H9 (cell line): ENCODE results near the gene ANK3. TPM values are rescaled to one million over a fixed set of nuclear protein-coding genes. Genes with fewer than 3 reads are reported as not detected.

Source experiments
- DNase-seq: peaks from one replicate; pipeline ENCODE4 v3.0.0-alpha.2; 2017
- H2AFZ ChIP-seq: one replicate; pipeline ENCODE4 v1.6.1; 2013; ENCODE audit warnings: mild to moderate bottlenecking, low read length, control low read depth, moderate library complexity
- H2AK5ac ChIP-seq: 2 replicates; pipeline ENCODE4 v1.6.1; 2013; ENCODE audit warnings: low read length, control low read depth, mixed read lengths; ENCODE audit not compliant: insufficient read length
- H2BK120ac ChIP-seq: one replicate; pipeline ENCODE4 v1.6.1; 2013; ENCODE audit warnings: low read depth, mild to moderate bottlenecking, low read length, control low read depth, inconsistent platforms; ENCODE audit not compliant: poor library complexity, severe bottlenecking
- H2BK12ac ChIP-seq: 2 replicates; pipeline ENCODE4 v1.6.1; 2013; ENCODE audit warnings: low read length, control low read depth, mixed read lengths, low read depth; ENCODE audit not compliant: insufficient read length
- H2BK15ac ChIP-seq: 2 replicates; pipeline ENCODE4 v1.6.1; 2013; ENCODE audit warnings: low read depth, low read length, control low read depth
- H2BK20ac ChIP-seq: one replicate; pipeline ENCODE4 v1.6.1; 2013; ENCODE audit warnings: low read depth, mild to moderate bottlenecking, low read length, control low read depth, inconsistent platforms; ENCODE audit not compliant: poor library complexity, severe bottlenecking
- H2BK5ac ChIP-seq: 2 replicates; pipeline ENCODE4 v1.6.1; 2013; ENCODE audit warnings: low read length, control low read depth, mixed read lengths; ENCODE audit not compliant: insufficient read length
- H3K14ac ChIP-seq: 2 replicates; pipeline ENCODE4 v1.6.1; 2013; ENCODE audit warnings: low read length, control low read depth; ENCODE audit not compliant: insufficient read depth
- H3K18ac ChIP-seq: 2 replicates; pipeline ENCODE4 v1.6.1; 2013; ENCODE audit warnings: low read depth, mild to moderate bottlenecking, mixed read lengths, low read length, control low read depth; ENCODE audit not compliant: insufficient read length
- H3K23ac ChIP-seq: 2 replicates; pipeline ENCODE4 v1.6.1; 2013; ENCODE audit warnings: low read length, control low read depth, mixed read lengths, low read depth; ENCODE audit not compliant: insufficient read length
- H3K23me2 ChIP-seq: 2 replicates; pipeline ENCODE4 v1.6.1; 2013; ENCODE audit warnings: low read depth, mild to moderate bottlenecking, mixed read lengths, low read length, control low read depth; ENCODE audit not compliant: insufficient read length, poor library complexity, severe bottlenecking
- H3K27ac ChIP-seq: 2 replicates; pipeline ENCODE4 v1.5.1; 2013; ENCODE audit warnings: low read length, control low read depth, mixed read lengths, low read depth; ENCODE audit not compliant: insufficient read length
- H3K27me3 ChIP-seq: 2 replicates; pipeline ENCODE4 v1.6.1; 2013; ENCODE audit warnings: low read length, control low read depth, inconsistent platforms; ENCODE audit not compliant: insufficient read depth
- H3K4ac ChIP-seq: 2 replicates; pipeline ENCODE4 v1.6.1; 2013; ENCODE audit warnings: low read depth, mild to moderate bottlenecking, control low read depth, inconsistent platforms, low read length, moderate library complexity
- H3K4me1 ChIP-seq: 2 replicates; pipeline ENCODE4 v1.6.1; 2013; ENCODE audit warnings: low read length, control low read depth, inconsistent platforms; ENCODE audit not compliant: insufficient read depth
- H3K4me2 ChIP-seq: 2 replicates; pipeline ENCODE4 v1.6.1; 2013; ENCODE audit warnings: low read length, control low read depth, mixed read lengths; ENCODE audit not compliant: insufficient read length, insufficient read depth
- H3K56ac ChIP-seq: 2 replicates; pipeline ENCODE4 v1.6.1; 2013; ENCODE audit warnings: low read depth, mild to moderate bottlenecking, mixed read lengths, low read length, control low read depth; ENCODE audit not compliant: insufficient read length
- H3K79me1 ChIP-seq: 2 replicates; pipeline ENCODE4 v1.6.1; 2013; ENCODE audit warnings: low read depth, mild to moderate bottlenecking, moderate library complexity, low read length, control low read depth, inconsistent platforms; ENCODE audit not compliant: insufficient read depth, poor library complexity, severe bottlenecking
- H3K79me2 ChIP-seq: 2 replicates; pipeline ENCODE4 v1.6.1; 2013; ENCODE audit warnings: low read length, control low read depth, inconsistent platforms; ENCODE audit not compliant: insufficient read depth
- H3K9ac ChIP-seq: 2 replicates; pipeline ENCODE4 v1.6.1; 2013; ENCODE audit warnings: low read length, control low read depth, mixed read lengths; ENCODE audit not compliant: insufficient read length; ENCODE audit errors: extremely low read depth
- H3K9me3 ChIP-seq: one replicate; pipeline ENCODE4 v1.6.1; 2013; ENCODE audit warnings: low read depth, low read length, inconsistent platforms; ENCODE audit not compliant: control insufficient read depth
- H3T11ph ChIP-seq: one replicate; pipeline ENCODE4 v1.6.1; 2013; ENCODE audit warnings: mild to moderate bottlenecking, low read length, control low read depth, inconsistent platforms
- H4K20me1 ChIP-seq: one replicate; pipeline ENCODE4 v1.6.1; 2013; ENCODE audit not compliant: control insufficient read depth, insufficient read length, insufficient read depth
- H4K5ac ChIP-seq: 2 replicates; pipeline ENCODE4 v1.6.1; 2013; ENCODE audit warnings: low read depth, mild to moderate bottlenecking, mixed read lengths, low read length, control low read depth; ENCODE audit not compliant: insufficient read length
- H4K8ac ChIP-seq: replicated peaks from 2 replicates; pipeline ENCODE4 v1.6.1; 2013; ENCODE audit warnings: low read length, control low read depth, mixed read lengths, low read depth; ENCODE audit not compliant: insufficient read length
- H4K91ac ChIP-seq: 2 replicates; pipeline ENCODE4 v1.6.1; 2013; ENCODE audit warnings: low read depth, mild to moderate bottlenecking, moderate library complexity, mixed read lengths, low read length, control low read depth; ENCODE audit not compliant: insufficient read length
- H3K27ac Mint-ChIP-seq, 3 experiments: 2 replicates in 2 of 3; 3 replicates in 1 of 3; pipeline ENCODE4 v1.8.0; 2020 to 2021; ENCODE audit warnings: mixed read lengths in 3 of 3, mild to moderate bottlenecking in 1 of 3, moderate library complexity in 1 of 3
- H3K27me3 Mint-ChIP-seq: 2 replicates; pipeline ENCODE4 v1.8.0; 2021; ENCODE audit warnings: low read depth, mild to moderate bottlenecking, moderate library complexity, mixed read lengths
- H3K36me3 Mint-ChIP-seq, 3 experiments: 2 replicates in 2 of 3; 3 replicates in 1 of 3; pipeline ENCODE4 v1.8.0; 2020 to 2021; ENCODE audit warnings: low read depth in 3 of 3, mixed read lengths in 3 of 3; ENCODE audit not compliant: insufficient read depth in 1 of 3
- H3K4me1 Mint-ChIP-seq, 2 experiments: 2 replicates each; pipeline ENCODE4 v1.8.0; 2020; ENCODE audit warnings: mixed read lengths in 2 of 2
- H3K4me3 Mint-ChIP-seq, 2 experiments: 2 replicates in 1 of 2; 3 replicates in 1 of 2; pipeline ENCODE4 v1.8.0; 2020 to 2021; ENCODE audit warnings: mild to moderate bottlenecking in 2 of 2, mixed read lengths in 2 of 2, moderate library complexity in 1 of 2
- H3K9me3 Mint-ChIP-seq, 2 experiments: 2 replicates in 1 of 2; 3 replicates in 1 of 2; pipeline ENCODE4 v1.8.0; 2020; ENCODE audit warnings: mild to moderate bottlenecking in 2 of 2, mixed read lengths in 2 of 2, moderate library complexity in 1 of 2
- total RNA-seq: library from RNA; stranded (reverse); gene quantifications from 2 replicates; pipeline ENCODE4 v1.2.1, GENCODE V29; 2021
- TF ChIP-seq, protein P1 (sequence below): fragments of 200-600 bp; sonication (generic); conservative IDR thresholded peaks from 3 replicates; pipeline ENCODE4 v1.8.0; 2021; ENCODE audit warnings: antibody characterized with exemption, mild to moderate bottlenecking

Gene ANK3
- total RNA-seq, 1 experiment from 2014 or later: 59.6 TPM

GRCh38 chr10:60148266-60148840, 241.3 kb downstream of the ANK3 start:
- H3K18ac ChIP-seq: no peak overlapping the region
- no peak overlapping the region for H2AFZ ChIP-seq
- H3K4ac ChIP-seq: no peak overlapping the region
- H3K4me1 Mint-ChIP-seq: peaks cover 4 to 8% of the 10 kb centered on the region in 2 experiments; a peak in 3 of 4 replicates
- H3K4me3 Mint-ChIP-seq: no peak overlapping the region
- no peak overlapping the region for H3K4me2 ChIP-seq
- no peak overlapping the region for H4K91ac ChIP-seq
- H3K79me1 ChIP-seq: no peaks in the 10 kb centered on the region
- no peaks in the 10 kb centered on the region for H3K27me3 Mint-ChIP-seq
- H3K9ac ChIP-seq: no peak overlapping the region
- no peak overlapping the region for H2BK120ac ChIP-seq
- no peak overlapping the region for H3K14ac ChIP-seq
- no peak overlapping the region for H3T11ph ChIP-seq
- no peak for DNase-seq
- no peak overlapping the region for H3K23ac ChIP-seq
- no peak overlapping the region for H3K27ac ChIP-seq
- H2BK20ac ChIP-seq: no peak overlapping the region
- TF ChIP-seq, protein P1, sequence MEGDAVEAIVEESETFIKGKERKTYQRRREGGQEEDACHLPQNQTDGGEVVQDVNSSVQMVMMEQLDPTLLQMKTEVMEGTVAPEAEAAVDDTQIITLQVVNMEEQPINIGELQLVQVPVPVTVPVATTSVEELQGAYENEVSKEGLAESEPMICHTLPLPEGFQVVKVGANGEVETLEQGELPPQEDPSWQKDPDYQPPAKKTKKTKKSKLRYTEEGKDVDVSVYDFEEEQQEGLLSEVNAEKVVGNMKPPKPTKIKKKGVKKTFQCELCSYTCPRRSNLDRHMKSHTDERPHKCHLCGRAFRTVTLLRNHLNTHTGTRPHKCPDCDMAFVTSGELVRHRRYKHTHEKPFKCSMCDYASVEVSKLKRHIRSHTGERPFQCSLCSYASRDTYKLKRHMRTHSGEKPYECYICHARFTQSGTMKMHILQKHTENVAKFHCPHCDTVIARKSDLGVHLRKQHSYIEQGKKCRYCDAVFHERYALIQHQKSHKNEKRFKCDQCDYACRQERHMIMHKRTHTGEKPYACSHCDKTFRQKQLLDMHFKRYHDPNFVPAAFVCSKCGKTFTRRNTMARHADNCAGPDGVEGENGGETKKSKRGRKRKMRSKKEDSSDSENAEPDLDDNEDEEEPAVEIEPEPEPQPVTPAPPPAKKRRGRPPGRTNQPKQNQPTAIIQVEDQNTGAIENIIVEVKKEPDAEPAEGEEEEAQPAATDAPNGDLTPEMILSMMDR: no peak
- no peak overlapping the region for H2BK12ac ChIP-seq
- no peaks in the 10 kb centered on the region for H4K20me1 ChIP-seq
- H3K27ac Mint-ChIP-seq: no peak overlapping the region
- peaks cover 0 to 6% of the 10 kb centered on the region in 2 experiments; a peak in 4 of 5 replicates for H3K9me3 Mint-ChIP-seq
- H2BK5ac ChIP-seq: no peak overlapping the region
- H3K56ac ChIP-seq: no peak overlapping the region
- peaks cover 1 to 13% (median 9%) of the 10 kb centered on the region in 3 experiments; a peak in 5 of 7 replicates for H3K36me3 Mint-ChIP-seq
- no peaks in the 10 kb centered on the region for H3K9me3 ChIP-seq
- H2BK15ac ChIP-seq: no peak overlapping the region
- no peaks in the 10 kb centered on the region for H3K23me2 ChIP-seq
- H3K4me1 ChIP-seq: no peaks in the 10 kb centered on the region
- no peak overlapping the region for H4K8ac ChIP-seq
- H3K27me3 ChIP-seq: no peaks in the 10 kb centered on the region
- no peak overlapping the region for H4K5ac ChIP-seq
- H3K79me2 ChIP-seq: no peaks in the 10 kb centered on the region
- no peak overlapping the region for H2AK5ac ChIP-seq
